GM18508 (cell line): Measurements from ENCODE around the gene CKMT1A.
"Not testable (repeated sequence)": the region's sequence is repeated elsewhere in the genome, so short reads cannot be mapped to it uniquely, and the experiment has no call there.

Source experiments
- ATAC-seq: cut with Tn5 transposase; IDR thresholded peaks from one replicate; pipeline ENCODE4 v1.9.1; 2021; ENCODE audit warnings: moderate number of reproducible peaks; ENCODE audit not compliant: insufficient read depth, unreplicated experiment

The CKMT1A gene

DNA sequence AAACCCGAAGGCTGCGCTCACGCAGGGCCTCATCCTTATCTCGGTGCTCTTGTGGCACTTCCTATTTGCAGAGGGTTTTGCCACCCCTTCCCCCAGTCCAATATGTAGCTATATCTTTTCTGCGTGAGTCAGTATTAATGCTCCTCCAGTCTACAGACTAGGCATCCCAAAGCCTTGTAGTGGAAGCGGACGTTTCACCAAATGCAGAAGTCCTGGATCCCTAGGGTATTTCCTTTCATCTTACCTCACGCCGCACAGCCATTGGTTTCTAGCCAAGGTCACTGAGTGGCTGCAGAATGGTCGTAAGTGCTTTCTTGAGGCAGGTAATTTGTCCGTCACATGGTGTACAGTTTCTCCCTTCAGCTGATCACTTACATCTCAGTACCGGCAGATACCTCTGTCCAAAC lies 53.2 kb downstream of the CKMT1A start:
- not testable (repeated sequence) for ATAC-seq

DNA sequence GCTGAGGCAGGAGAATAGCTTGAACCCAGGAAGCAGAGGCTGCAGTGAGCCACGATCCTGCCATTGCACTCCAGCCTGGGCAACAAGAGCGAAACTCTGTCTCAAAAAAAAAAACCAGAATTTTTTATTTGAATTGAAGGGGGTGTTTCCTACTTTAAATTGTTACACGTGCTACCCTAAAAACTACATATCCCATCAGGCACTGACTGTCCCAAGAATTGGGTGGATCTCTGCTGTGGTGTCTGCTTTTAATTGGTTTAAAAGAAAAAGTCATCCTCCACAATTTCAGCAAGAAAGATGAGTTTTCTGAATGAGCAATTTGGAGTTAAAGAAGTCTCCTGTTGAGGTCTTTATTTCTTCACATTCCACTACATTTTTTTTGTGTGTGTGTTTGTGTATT lies 54.7 kb downstream of the CKMT1A start:
- ATAC-seq: no peak
